Suppressor macrophage treated with lipopolysaccharide for 1 hour (primary cell): ENCODE data around the gene TSEN15.
"Not testable (repeated sequence)": the region's sequence is repeated elsewhere in the genome, so short reads cannot be mapped to it uniquely, and the experiment has no call there.

Source experiments
- DNase-seq, 3 donors: peaks; one replicate each; pipeline ENCODE4 v3.0.0-alpha.2; 2020 to 2022

Gene TSEN15

GRCh38 chr1:184032306-184032929, 19.1 kb upstream of the TSEN15 start:
- no peak for DNase-seq

- no peak for DNase-seq
Measured at GRCh38 chr1:184032930-184033418, 18.6 kb upstream of the TSEN15 start.

- DNase-seq: no peak
Measured at GRCh38 chr1:184033711-184034167, 17.8 kb upstream of the TSEN15 start.

DNA sequence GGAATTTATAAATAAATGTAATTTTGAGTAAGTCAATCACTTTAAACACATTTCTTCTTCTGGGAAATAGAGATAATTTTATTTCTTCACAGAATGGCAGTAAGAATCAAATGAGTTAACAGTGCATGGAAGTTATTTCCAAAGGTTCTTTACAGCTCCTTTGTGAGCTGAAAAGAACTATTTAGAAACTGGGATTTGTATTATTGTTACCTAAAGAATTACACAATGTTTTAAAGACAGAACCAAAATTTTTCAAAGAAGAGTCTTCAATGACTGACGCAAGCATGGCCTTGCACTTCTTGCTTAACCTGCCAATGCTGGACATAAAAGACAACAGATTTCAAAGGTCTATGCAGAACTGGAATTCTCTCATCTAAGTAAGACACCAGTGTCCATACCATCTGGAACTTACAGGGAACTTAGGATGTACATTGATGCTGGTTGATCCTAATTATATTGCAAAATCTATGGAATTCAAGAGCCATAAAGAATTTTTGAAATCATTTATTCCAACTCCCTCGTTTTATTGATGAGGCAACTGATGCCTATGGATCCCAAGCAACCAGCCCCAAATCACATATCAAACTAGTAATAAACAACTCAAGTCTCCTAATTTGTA, 16.7 kb upstream of the TSEN15 start:
- no peak for DNase-seq

DNA sequence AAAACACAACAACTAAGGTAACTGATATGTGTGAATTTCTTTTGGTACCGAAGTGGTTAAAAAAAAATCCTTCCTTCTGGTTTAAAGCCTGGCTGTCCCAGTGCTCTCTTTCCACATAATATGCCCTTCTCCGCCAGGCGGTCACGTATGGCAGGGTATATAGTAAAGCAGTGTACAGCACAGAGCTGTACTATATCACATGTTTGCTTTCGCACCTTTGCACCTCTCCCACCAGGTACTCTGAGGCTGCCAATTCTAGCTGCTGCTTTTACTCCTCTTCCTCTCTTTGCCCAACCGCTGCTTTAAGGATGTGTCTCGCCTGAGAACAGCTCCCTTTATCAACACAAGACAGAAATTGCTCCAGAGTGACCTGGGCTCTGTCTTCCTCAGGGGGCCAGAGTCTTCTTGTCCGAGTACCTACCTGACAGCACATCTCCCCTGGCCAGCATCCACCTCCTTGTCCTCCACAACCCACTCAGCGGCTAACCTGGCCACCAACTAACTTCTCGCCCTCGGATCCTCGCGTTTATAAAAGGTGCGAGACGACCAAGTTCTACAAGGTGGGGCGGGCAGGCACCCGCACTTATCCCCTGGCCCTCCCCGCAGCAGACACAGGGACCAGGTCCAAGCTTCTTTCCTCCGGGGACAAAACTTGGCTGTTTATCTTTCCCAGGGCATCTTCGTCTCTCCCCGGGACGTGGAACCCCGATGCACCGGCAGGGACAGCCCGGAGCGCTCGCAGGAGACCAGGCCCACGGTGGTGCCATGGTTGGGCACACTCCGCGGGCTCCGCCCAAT, 15.6 kb upstream of the TSEN15 start:
- DNase-seq: no peak

GRCh38 chr1:184036517-184036949, 15.0 kb upstream of the TSEN15 start:
- peak in 1 of 3 donors; percentile 29 for DNase-seq

DNA sequence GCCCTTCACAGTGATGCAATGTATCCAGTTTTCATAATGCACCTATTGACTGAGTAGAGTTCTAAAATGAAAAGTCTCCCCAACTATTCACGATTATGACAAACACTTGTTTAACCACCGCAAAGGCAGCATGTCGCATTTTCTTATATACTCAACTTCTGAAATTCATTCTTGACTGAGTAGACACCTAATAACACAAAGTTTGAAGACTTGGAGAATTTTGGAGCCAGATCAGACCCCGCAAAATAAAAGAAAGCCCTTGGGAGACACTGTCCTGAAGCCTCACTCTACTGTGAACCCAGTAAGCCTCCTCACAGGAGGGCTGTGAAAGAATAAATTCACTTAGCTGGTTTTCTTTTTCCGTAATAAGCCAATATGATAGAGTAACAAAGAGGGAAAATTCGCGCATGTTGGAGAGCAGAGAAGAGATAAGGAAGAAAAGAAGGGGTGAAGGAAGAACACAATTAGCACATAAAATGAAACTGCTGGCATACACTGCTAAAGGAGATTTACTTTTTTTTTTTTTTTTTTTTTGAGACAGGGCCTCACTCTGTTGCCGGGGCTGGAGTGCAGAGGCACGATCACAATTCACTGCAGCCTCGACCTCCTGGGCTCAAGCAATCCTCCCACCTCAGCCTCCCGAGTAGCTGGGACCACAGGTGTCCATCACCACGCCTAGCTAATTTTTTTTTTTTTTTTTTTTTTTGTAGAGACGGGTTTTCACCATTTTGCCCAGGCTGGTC, 13.5 kb upstream of the TSEN15 start:
- no peak for DNase-seq

- DNase-seq: no peak
Measured at GRCh38 chr1:184039126-184039525, 12.4 kb upstream of the TSEN15 start.

DNA sequence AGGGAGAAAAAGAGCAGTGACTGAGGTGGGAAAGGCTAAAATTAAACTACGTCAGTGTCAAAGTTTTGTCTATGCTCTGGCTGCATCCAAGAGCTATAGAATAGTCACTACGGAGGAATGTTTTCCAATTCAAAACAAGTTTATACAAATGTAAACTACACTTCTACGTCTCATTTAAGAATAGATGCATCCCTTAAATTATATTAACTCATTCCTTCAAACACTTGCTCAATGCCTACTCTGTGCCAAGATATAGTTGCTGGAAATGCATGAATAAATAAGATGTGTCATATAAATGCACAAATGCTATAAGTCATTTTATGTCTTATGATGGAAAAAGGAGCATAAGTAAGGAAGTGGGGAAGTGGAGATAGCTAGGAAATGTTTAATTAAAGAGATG, 9.8 kb upstream of the TSEN15 start:
- DNase-seq: no peak

- DNase-seq: not testable (repeated sequence)
Measured at GRCh38 chr1:184043315-184043714, 8.2 kb upstream of the TSEN15 start.

DNA sequence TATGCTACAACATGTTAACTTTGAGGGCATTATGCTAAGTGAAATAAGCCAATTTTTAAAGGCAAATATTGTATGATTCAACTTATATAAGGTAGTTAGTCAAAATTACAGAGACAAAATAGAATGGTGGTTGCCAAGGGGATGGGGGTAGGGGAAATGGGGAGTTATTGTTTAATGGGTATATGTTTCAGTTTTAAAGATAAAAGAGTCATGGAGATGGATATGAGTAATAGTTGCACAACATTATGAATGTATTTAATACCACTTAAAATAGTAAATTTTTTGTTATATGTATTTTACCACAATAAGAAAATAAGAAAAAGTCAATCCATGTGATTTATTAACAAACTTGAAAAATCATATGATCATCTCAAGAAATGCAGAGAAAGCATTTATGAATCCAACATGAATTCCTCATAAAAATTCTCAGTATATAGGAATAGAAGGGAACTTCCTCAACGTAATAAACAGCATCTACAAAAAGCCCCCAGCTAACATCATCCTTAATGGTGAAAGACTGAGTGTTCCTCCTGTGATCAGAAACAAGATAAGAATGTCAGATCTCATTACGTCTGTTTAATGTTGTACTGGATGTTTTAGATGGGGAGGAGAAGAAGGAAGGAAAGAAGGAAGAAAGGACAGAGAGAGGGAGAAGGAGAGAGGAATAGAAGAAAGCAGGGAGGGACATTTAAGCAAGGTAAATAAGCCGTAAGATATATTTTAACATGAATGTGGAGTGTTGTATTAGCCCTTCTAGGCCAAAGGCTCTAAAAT, 6.7 kb upstream of the TSEN15 start:
- peak in 2 of 3 donors; percentile 26 to 28 for DNase-seq

DNA sequence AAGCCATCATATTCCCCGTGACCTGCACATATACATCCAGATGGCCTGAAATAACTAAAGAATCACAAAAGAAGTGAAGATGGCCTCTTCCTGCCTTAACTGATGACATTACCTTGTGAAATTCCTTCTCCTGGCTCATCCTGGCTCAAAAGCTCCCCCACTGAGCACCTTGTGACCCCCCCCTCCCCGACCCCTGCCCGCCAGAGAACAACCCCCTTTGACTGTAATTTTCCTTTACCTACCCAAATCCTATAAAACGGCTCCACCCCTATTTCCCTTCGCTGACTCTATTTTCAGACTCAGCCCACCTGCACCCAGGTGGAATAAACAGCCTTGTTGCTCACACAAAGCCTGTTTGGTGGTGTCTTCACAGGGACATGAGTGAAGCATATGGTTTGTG, 4.0 kb upstream of the TSEN15 start:
- DNase-seq: not testable (repeated sequence)

GRCh38 chr1:184048561-184049240, 2.8 kb upstream of the TSEN15 start:
- no peak for DNase-seq

DNA sequence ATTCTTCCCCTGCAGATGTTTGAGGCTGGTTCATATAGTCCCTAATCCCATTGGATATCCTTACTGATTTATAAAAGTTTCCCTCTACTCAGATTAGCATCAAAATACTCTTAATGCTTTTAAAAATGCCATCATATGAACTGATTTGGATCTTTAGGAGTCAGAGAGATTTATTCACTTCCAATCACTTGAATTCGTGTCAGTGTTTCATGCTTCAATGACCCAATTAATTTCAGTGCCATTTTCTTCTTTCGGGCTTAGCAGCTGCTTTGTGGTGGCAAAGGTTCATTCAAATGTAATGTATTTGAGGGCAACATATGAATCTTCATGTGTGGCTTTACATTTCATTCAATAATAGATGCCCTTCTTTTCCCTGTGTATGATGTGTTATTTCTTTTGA, 2.2 kb upstream of the TSEN15 start:
- no peak for DNase-seq

DNA sequence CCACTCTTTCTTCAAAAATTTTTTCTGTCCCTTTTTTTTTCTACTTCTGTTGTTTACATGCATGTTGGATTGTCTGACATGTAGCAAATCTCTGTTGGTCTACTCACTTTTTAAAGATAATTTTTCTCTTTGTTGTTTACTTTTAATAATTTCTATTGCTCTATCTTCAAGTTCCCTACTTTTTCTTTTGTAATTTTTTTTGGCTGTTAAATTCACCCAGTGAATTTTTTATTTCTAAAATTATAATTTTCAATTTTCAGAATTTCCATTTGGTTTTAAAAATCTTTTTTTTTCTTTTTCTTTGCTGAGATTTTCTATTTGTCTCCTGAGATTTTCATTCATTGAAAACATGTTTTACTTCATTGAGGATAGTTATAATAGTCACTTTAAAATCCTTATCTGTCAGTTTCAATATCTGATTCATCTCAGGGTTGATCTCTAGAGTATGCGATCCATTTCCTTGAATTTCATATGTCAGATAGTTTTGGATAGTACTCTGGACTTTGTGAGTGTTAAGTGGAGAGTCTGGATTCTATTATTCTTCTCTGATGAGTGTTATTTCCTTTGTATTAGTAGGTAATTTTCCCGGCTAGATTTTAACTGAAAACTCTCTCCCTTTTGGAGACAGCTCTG, 1.6 kb upstream of the TSEN15 start:
- DNase-seq: no peak

GRCh38 chr1:184050636-184051035, 894 bp upstream of the TSEN15 start:
- no peak for DNase-seq

DNA sequence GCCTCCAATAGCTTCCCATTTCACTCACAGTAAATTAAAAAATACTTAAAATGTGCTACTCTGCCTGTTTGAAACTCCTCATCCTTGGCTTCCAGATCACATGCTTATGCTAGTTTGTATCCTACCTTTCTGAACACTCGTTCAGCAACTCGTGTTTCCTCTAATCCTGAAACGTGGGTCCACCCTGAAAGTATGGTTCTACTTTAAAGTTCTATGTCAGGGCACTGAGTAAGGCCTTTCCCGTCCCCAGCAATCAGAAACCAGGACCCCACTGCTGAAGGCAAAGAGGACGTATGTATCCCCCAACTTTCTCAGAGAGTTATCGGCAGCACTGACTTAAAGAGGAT, 419 bp upstream of the TSEN15 start:
- no peak for DNase-seq

DNA sequence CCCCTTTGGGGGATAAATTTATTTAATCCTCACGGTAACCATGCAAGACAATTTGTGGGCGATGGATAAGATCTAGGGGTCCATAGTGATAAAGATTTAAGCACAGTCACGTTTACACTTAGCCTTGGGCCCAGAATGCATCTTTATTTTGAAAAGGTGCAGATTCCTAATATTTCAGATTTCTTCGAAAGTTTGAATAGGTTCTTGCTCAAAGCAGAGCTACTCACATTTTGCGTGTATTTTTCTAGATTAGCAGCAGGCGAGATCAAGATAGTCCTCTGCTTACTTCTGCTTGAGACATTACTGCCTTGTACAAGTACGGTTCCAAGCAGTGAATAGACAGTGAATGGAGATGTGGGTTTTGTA, 647 bp downstream of the TSEN15 start:
- DNase-seq: no peak

DNA sequence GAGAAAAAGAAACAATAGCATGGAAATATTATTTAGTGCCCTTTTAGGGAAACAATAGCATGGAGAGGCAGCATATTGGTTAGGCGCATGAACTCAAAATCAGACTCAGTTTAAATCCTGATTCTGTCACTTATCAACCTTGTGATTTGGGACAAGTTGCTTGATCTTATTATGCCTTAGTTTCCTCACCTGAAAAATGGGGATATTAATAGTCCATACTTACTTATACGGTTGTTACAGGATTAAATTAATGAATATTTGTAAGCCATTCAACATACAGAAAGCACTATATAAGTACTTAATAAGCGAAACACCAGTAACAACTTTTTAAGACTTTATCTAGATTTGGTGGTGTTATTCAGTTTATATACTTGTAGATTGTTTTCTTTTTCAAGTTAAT, 1.2 kb downstream of the TSEN15 start:
- DNase-seq: no peak

GRCh38 chr1:184053881-184054280, 2.4 kb downstream of the TSEN15 start:
- no peak for DNase-seq

DNA sequence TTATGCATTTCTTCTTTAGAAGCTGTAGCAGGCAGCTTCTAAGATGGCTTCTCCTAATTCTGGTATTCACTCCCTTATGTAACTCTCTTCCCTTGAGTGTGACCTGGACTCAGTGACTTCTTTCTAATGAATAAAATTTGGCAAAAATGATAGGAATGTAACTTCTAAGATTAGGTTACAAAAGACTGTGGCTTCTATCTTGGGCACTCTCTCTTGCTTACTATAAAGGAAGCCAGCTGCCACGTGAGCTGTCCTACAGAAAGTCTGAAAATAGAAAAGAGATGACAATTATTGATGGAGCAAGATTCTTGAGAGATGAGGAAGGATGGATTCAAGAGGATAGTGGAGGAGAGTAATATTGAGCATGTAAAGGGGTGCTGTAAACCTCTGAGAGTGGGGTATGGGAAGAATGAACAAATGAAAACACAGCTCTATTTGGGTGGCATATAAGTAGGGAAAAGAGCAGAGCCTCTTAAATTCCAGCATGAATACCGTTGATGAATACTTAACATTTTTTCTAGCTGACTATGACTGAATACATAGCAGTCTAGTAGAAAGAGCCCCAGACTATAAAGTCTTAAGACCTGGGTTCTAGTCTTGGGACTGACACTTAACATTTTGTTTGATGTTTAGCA, 5.5 kb downstream of the TSEN15 start:
- no peak for DNase-seq
